NCI-H2196 (cell line): ENCODE measurements around the gene OGFOD2.
A peak's percentile ranks its signal among the peaks of the same experiment; 100 is the strongest.
"Not testable (repeated sequence)": the region's sequence is repeated elsewhere in the genome, so short reads cannot be mapped to it uniquely, and the experiment has no call there.

ENCODE experiments used
- DNase-seq: peaks from one replicate; lab custom pipeline; 2025; ENCODE audit not compliant: unreplicated experiment; lab: John Stamatoyannopoulos, UW

OGFOD2 gene

GRCh38 chr12:123001464-123001863 is 26.4 kb downstream of the OGFOD2 start:
- no peak for DNase-seq

- DNase-seq, result no peak
These were observed 28.2 kb downstream of the OGFOD2 start for GRCh38 chr12:123003257-123003656.

GRCh38 chr12:123004287-123004686 is 29.2 kb downstream of the OGFOD2 start:
- DNase-seq, result no peak

DNA sequence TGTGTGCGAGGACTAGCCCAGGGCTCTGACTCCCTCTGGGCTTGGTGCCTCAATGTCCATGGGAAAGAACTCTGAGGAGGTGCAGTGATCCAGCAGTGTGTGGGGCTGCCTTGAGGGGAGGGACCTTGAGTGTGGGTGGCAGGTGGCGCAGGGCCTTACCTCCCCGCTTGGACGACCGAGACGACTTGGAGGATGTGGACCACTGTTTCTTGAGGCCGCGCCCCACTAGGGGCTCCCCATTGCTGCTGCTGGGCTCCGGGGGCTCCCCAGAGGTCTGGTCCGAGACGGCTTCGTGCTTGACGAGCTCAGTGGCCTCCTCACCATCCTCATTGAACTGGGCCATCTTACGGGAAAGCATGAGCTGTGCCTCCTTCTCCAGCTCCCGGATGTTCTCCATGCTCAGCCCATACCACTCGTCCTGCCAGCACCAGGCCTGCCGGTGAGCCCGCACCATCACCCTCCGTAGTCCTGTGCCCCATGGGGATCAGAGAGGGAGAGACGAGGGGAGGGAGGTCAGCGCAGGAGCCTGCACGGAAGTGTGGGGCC is 30.1 kb downstream of the OGFOD2 start:
- no peak for DNase-seq

GRCh38 chr12:123006977-123007376 is 31.9 kb downstream of the OGFOD2 start:
- DNase-seq, result no peak

DNA sequence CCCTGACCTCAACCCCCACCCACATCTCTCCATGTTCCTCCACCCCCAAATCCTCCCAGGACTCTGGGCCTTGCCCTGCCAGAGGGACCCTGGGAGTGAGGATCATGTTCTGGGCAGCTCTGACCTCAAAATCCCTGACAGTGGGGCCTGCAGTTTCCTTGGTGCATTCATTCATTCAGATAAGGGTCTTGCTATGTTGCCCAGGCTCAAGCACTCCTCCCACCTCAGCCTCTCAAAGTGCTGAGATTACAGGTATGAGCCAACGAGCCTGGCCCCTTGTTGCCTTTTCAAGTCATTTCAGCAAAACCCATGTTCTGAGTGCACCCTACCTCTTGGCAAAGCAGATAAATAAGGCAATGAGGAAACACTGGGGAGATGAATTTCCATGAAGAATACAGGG is 35.1 kb downstream of the OGFOD2 start:
- no peak for DNase-seq

- DNase-seq, result no peak
These were observed 35.6 kb downstream of the OGFOD2 start for GRCh38 chr12:123010681-123011080.

DNA sequence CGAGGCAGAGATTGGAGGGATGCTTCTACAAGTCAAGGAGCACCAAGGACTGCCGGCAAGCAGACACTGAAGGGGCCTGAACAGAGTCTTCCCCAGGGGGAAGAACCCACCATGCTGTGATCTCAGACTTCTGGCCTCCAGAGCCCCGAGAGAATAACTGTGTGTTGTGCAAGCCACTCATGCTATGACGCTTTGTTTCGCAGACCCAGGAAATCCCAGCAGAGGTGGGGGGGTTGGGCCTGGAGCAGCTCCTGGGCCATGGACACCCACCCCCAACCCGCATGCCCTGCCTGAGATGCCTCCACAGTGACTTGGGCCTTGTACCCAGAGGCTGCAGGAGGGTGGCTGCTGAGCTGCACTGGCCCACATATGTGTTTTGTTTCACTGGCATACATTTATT is 36.7 kb downstream of the OGFOD2 start:
- DNase-seq, result no peak

GRCh38 chr12:123013185-123014095 is 38.4 kb downstream of the OGFOD2 start:
- no peak for DNase-seq

GRCh38 chr12:123014473-123014872 is 39.4 kb downstream of the OGFOD2 start:
- not testable (repeated sequence) for DNase-seq

- no peak for DNase-seq
These were observed 42.7 kb downstream of the OGFOD2 start for GRCh38 chr12:123017753-123018152.

- no peak for DNase-seq
These were observed 44.7 kb downstream of the OGFOD2 start for GRCh38 chr12:123019841-123020138.

DNA sequence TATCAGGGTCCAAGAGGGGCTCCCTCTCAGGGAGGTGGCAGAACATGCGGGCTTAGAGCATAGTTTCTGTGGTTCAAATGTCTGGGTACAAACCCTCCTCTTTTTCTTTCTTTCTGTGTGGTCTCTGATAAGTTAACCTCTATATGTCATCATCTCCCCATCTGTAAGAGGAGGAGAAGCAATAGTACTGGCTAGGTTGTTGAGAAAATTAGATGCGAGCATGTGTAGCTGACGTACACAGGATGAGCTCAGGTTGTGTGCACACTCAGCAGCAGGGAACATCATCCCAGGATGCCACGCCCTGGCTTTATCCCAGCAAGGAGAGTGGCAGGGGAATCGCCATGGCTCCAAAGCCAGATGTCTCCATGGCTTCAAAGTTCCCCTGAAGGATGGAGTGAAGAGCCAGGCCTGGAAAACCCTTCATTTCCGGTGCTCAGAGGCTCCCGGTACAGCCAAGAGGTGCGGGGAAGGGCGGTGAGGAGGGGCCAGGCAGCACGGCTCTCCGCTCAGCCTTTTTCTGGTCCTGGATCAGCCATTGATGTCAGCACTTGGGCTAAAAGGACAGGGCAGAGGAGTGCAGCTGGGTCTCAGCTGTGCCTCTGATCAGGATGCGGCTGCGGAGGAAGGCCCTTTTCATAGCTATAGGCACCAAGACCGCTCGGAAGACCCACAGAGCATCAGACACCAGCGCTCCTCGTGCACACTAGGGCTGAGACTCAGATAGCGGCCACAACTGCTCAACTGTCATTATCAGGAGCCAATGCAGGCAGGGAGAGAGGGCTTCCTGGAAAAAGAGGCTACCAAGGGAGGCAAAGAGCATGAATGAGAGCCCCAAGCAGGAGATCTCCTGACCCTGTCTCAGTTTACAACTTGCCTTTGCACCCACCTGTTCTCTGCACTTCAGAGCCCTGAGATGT is 46.9 kb downstream of the OGFOD2 start:
- DNase-seq, result no peak

GRCh38 chr12:123022846-123023245 is 47.8 kb downstream of the OGFOD2 start:
- DNase-seq, result no peak

DNA sequence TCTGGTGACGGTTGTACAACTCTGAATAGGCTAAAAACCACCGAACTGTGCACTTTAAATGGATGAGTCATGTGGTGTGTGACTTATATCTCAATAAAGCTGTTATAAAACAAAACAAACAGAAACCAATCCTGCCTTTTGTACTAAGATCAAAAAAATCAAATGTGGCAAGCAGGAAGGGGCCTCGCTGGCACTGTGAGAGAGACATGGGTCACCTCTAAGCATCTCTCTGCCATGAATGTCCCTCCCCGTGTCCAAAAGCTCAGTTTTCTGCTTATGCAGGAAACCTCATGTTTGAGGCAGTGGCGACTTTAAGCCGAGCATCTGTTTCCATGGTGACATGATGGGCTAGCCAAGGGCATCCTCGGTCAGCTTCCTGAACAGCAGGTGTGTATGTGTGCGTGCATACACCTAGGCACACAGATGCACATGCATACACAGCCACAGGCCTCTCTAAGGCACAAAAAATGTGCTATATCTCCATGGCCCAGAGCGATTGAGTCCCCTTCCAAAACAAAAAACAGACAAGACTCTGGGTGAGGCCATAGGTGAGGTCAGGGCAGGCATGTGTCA is 49.9 kb downstream of the OGFOD2 start:
- DNase-seq, result no peak

DNA sequence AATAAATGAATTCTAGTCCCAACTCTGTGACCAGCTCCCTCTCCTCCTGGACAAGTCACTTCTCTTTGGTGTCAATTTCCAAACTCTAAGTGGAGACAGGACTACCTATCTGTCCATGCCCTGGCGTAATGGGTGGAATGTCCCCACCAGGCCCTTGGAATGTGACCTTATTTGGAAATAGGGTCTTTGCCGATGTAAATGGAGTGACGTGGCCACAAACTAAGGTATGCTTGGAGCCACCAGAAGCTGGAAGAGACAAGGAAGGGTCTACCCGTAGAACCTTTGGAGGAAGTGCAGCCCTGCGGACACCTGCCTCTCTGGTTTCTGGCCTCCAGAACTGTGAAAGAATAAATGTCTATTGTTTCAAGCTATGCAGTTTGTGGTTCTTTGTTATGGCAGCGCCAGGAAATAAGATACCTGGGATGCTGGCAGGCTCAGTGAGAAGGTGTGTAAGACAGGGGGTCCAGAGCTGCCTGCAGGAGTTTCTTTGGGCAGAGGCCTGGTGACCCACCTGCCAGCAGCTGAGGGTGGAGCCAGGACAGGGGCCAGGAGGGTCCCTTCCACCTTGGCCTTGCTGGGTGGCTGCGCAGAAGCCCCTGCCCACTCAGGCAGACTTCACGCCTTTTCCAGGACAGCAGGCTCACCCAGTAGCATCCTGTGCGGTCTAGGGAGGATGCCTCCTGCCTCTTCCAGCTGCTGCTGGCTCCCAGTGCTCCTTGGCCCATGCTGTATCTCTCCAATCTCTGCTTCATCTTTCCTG is 51.2 kb downstream of the OGFOD2 start:
- peak; percentile 26 for DNase-seq

GRCh38 chr12:123027726-123028445 is 52.8 kb downstream of the OGFOD2 start:
- no peak for DNase-seq

DNA sequence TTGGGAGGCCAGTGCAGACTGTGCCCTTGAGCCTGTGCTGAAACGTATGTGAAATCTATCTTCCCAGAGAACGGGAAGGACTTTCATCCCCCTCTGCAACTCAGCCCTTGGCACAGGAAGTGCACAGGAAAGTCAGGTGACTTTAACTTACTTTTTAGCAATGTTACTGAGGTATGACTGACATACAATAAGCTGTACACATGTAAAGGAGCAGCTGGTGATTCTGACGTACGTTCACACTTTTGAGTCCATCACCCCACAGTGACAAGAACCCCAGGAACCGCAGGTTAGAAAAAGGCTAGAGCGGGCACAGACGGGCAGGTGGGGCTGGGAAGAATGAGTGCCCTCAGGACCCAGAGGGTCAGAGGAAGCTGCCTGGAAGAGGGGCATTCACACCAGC is 53.4 kb downstream of the OGFOD2 start:
- no peak for DNase-seq

GRCh38 chr12:123029550-123029949 is 54.5 kb downstream of the OGFOD2 start:
- no peak for DNase-seq
